ENCODE measurements around the gene FBXO15.

- TF ChIP-seq CTCF (IDR thresholded peaks at IDR 0.05) (no peak), POLR2A (IDR thresholded peaks at IDR 0.05) (no peak)
Measured at GRCh38 chr18:74060579-74060978, 87.1 kb downstream of the FBXO15 start.

All from adrenal gland (tissue), 5 donors.